Duodenal mucosa (tissue), 2 donors: ENCODE data around the gene OCIAD1.

ENCODE experiments used
- H3K27ac ChIP-seq: one replicate; pipeline ENCODE4 v1.7.0; 2013; ENCODE audit warnings: low read depth, low read length
- H3K27me3 ChIP-seq, 2 donors: one replicate each; pipeline ENCODE4 v1.7.0; 2013; ENCODE audit warnings: low read length in 2 of 2, control low read depth in 1 of 2; ENCODE audit not compliant: insufficient read depth in 2 of 2, control insufficient read depth in 1 of 2
- H3K36me3 ChIP-seq, 2 donors: one replicate each; pipeline ENCODE4 v1.7.0; 2013; ENCODE audit warnings: low read length in 2 of 2, control low read depth in 1 of 2; ENCODE audit not compliant: insufficient read depth in 2 of 2, control insufficient read depth in 1 of 2
- H3K4me1 ChIP-seq, 2 donors: one replicate each; pipeline ENCODE4 v1.7.0; 2013; ENCODE audit warnings: low read length in 2 of 2, control low read depth in 1 of 2; ENCODE audit not compliant: insufficient read depth in 2 of 2, control insufficient read depth in 1 of 2
- H3K4me3 ChIP-seq, 2 donors: one replicate each; pipeline ENCODE4 v1.7.0; 2013; ENCODE audit warnings: low read length in 2 of 2, low read depth in 1 of 2
- H3K9ac ChIP-seq, 2 donors: one replicate each; pipeline ENCODE4 v1.7.0; 2013; ENCODE audit warnings: low read length in 2 of 2, low read depth in 1 of 2
- H3K9me3 ChIP-seq, 2 donors: one replicate each; pipeline ENCODE4 v1.7.0; 2013; ENCODE audit warnings: low read length in 2 of 2, control low read depth in 1 of 2; ENCODE audit not compliant: control insufficient read depth in 1 of 2

OCIAD1 gene

DNA sequence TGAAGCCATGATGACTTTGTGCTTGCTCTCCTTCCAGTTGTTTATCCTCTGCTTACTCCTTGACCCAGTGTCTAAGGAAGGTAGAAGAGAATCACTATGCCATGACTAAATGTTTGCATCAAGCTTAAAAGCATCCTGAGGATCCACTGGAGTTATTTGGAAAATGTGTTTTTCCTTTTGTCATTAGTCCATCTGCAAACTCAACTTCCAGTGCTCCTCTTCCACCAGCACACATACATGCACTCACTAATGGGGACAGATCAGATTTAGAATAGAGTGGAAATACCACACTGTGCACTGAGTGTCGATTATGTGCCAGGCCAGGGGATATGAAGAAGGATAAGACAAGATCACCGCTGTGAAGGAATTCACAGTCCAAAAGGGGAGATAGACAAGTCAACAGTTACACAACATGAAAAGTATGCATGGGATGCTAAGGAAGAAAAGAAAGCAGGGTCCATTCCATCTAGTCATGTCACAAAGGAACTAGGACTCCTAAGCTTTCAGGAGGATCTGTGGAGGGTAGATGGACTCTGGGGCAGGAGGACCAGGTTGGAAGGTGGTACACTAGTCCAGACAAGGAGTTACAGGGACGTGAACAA, 73.8 kb downstream of the OCIAD1 start:
- no peaks in the 10 kb centered on the region for H3K27me3 ChIP-seq
- peaks cover 17 to 19% of the 10 kb centered on the region in 2 donors for H3K4me1 ChIP-seq
- no peaks in the 10 kb centered on the region for H3K9me3 ChIP-seq
- no peak overlapping the region for H3K27ac ChIP-seq
- peak overlapping the region in 1 of 2 donors; percentile 31 for H3K4me3 ChIP-seq
- H3K9ac ChIP-seq = no peak overlapping the region
- peaks cover 6 to 32% of the 10 kb centered on the region in 2 donors for H3K36me3 ChIP-seq

DNA sequence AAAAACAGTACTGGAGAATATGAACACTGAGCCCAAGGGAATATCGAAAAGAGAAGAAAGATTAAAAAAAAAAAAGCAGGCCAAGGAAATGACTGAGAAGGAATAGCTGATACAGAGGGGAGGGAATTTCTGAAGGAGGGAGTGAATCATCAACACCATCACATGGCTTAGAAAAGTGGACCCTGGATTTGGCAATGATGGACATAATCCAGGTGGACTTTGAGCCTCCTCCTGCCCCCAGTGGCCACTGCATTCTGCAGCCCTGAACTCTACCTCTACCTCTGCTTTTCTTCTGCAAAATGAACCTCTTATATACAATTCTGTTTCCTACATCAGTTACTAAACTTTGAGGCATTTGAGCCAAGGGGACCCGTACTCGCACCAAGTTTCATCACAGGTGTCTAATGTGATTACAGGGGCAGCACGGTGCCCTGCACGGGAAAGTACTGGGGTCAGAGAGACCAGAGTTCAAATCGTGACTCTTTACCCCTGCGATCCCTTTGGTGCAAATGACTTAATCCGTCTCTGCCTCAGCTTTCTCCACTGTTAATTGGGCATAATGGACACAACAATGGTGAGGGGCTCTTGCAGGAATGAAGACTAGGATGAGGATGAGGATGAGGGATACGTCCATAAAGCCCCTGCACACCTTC, 74.6 kb downstream of the OCIAD1 start:
- Histone ChIP-seq H3K4me3 (peak overlapping the region; percentile 73 to 87), H3K27me3 (no peaks in the 10 kb centered on the region), H3K27ac (no peak overlapping the region), H3K36me3 (peaks cover 6 to 24% of the 10 kb centered on the region in 2 donors), H3K4me1 (peaks cover 17 to 19% of the 10 kb centered on the region in 2 donors), H3K9me3 (no peaks in the 10 kb centered on the region), H3K9ac (peak overlapping the region; percentile 55 to 73)

DNA sequence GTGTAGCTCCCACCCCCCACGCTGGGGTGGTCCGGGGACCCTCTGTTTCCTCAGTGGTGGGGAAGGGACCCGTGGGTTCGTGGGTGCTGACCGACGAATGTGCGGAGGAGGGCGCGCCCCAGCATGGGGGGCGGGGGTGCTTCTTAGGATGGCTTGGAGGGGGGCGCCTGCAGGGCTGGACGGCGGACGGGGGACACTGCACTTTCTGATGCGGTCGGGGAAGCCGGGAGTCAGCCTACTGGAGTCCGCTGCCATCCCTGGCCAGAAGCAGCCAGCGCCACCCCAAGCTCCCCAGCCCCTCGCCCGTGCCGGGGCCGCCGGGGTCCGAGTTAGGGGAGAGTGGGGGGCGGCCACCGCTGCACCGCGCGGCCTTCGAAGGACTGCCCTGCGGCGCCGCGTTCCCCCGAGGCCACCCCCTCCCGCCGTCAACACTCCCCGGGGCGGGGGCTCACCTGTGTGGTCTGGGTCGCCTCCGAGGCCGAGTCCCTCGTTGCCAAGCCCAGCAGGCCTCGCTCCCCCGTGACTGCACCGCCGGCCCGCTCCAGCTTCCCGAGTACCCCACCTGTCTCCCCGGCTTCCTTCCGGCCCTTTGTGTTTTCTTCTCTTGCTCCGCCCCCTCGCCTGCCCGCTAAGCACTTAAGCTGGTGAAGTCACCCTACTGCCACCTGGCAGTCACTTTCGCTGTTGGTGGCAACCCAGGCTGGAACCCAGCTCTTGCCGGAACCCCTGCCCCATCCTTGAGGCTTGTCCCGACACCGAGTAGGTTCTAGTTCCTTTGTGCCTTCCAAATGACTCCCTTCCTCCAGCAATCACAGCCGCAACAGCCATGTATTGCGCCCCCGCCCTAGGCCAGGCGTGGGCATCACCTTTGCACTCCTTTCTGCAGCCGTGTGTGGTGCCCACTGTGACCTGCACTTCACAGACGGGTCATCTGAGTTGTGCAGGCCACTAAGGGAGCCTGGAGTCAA, 75.6 kb downstream of the OCIAD1 start, which contains the start of gene OCIAD2:
OCIAD2 (minus strand) TSS at position 569 of the 968 bp plus-strand sequence. CDS start 2,225 bp downstream, outside the sequence.
- no peak within 1 kb of the TSS for H3K27ac ChIP-seq

DNA sequence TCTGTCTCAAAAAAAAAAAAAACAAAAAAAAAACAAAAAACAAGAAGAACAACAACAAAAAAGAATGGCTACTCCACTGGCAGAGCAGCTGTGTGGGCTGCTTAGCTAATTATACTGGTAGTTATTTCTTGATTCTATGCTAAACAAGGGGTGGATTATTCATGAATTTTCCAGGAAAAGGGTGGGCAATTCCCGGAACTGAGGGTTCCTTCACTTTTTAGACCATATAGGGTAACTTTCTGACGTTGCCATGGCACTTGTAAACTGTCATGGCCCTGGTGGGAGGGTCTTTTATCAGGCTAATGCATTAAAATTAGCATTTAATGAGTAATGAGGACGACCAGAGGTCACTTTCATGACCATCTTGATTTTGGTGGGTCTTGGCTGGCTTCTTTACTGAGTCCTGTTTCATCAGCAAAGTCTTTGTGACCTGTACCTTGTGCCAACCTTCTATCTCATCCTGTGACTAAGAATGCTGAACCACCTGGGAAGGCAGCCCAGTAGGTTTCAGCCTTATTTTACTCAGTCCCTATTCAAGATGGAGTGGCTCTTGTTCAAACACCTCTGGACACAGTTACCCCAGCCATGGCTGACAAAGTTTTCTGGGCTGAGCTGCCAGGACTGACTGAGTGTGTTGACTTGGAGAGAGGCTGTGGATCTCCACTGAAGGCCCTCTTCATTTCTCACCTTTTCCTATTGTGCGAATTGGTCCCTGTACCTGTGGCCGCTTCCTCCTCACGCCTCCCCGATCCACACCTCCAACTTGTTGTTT, 77.0 kb downstream of the OCIAD1 start:
- H3K36me3 ChIP-seq = peaks cover 0 to 4% of the 10 kb centered on the region in 2 donors
- H3K4me1 ChIP-seq = peaks cover 17 to 19% of the 10 kb centered on the region in 2 donors
- H3K27ac ChIP-seq = no peak overlapping the region
- H3K9me3 ChIP-seq = no peaks in the 10 kb centered on the region
- no peak overlapping the region for H3K4me3 ChIP-seq
- no peak overlapping the region for H3K9ac ChIP-seq
- no peaks in the 10 kb centered on the region for H3K27me3 ChIP-seq

More for the DNA sequence above, 75.6 kb downstream of the OCIAD1 start, which contains the start of gene OCIAD2:
- Histone ChIP-seq H3K27me3 (no peaks in the 10 kb centered on the region), H3K4me3 (peak within 1 kb of the TSS; percentile 73 to 87), H3K9ac (peak within 1 kb of the TSS; percentile 55 to 73), H3K9me3 (no peaks in the 10 kb centered on the region), H3K4me1 (peaks cover 17 to 19% of the 10 kb centered on the region in 2 donors), H3K36me3 (peaks cover 6 to 14% of the 10 kb centered on the region in 2 donors)

DNA sequence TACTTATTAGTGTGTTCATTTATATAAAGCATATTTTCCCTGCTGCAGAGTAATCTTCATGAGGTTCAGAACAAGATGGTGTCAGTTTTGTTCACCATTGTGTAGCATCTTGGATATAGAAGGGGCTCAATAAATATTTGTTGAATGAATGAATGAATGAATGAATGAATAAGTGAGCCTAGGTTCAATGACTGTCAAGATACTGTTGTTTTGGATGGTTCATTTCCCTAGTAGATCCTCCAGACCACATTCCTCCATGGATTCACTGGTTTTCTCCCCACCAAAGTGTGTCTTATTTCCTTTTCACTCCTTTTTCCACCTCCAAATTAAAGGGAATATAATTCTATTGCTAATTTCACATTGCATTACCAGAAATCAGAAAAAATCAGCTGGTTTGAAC, 77.8 kb downstream of the OCIAD1 start:
- H3K9me3 ChIP-seq = no peaks in the 10 kb centered on the region
- no peaks in the 10 kb centered on the region for H3K27me3 ChIP-seq
- no peak overlapping the region for H3K27ac ChIP-seq
- H3K36me3 ChIP-seq = peaks cover 0 to 4% of the 10 kb centered on the region in 2 donors
- peaks cover 17 to 19% of the 10 kb centered on the region in 2 donors for H3K4me1 ChIP-seq
- H3K4me3 ChIP-seq = no peak overlapping the region
- no peak overlapping the region for H3K9ac ChIP-seq

DNA sequence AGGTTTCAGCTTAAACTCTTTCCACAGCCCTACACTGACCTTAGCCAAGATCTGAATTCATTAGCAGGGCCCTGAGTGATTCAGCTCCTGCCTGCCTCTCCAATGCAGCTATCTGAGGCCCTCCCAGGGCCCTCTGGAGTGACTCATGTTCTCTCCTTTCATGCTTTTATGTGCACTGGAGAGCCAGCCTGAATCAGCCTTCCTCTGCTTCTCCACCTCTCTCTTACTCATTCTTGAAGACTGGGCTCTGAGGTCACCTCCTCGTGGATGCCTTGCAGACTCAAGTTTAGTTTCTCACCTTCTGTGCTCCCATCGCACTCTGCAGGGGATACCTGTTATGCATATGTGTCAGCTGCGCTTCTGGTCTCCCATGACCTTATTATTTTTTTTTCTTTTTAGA, 78.8 kb downstream of the OCIAD1 start:
- H3K27me3 ChIP-seq = no peaks in the 10 kb centered on the region
- H3K9me3 ChIP-seq = no peaks in the 10 kb centered on the region
- no peak overlapping the region for H3K27ac ChIP-seq
- peaks cover 17 to 19% of the 10 kb centered on the region in 2 donors for H3K4me1 ChIP-seq
- H3K9ac ChIP-seq = no peak overlapping the region
- H3K36me3 ChIP-seq = no peaks in the 10 kb centered on the region
- no peak overlapping the region for H3K4me3 ChIP-seq

DNA sequence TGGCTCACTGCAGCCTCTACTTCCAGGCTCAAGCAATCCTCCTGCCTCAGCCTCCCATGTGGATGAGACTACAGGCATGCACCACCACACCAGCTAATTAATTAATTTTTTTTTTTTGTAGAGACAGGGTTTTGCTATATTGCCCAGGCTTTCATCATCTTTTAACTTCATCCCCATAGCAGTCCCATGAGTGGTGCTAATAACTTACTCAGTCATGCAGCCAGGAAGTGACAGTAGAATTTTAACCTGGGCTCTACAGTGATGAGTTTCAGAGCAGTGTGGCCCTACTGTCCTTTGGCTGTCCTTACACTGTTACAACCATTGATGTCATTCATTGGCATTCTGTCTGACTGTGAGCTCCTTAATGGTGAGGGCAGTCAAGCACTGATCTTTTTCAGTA, 79.6 kb downstream of the OCIAD1 start:
- Histone ChIP-seq H3K9me3 (no peaks in the 10 kb centered on the region), H3K27me3 (no peaks in the 10 kb centered on the region)

More for the DNA sequence above, 79.6 kb downstream of the OCIAD1 start:
- H3K4me3 ChIP-seq = no peak overlapping the region
- H3K9ac ChIP-seq = no peak overlapping the region
- peaks cover 10 to 13% of the 10 kb centered on the region in 2 donors for H3K4me1 ChIP-seq
- no peak overlapping the region for H3K27ac ChIP-seq
- H3K36me3 ChIP-seq = no peaks in the 10 kb centered on the region
